HEK293 (cell line): ENCODE data around the gene GTF3C4.
A peak's percentile ranks its signal among the peaks of the same experiment; 100 is the strongest.

ENCODE experiments used
- BCL11B ChIP-seq: fragments of 450-650 bp; formaldehyde crosslinking; IDR thresholded peaks from 2 replicates; pipeline ENCODE4 v1.5.1; 2016; ENCODE audit warnings: low read depth, missing biosample characterization, missing genetic modification characterization
- HOXC10 ChIP-seq: sonication (generic); formaldehyde crosslinking; IDR thresholded peaks from 2 replicates; pipeline ENCODE4 v1.8.1; 2023; ENCODE audit warnings: mild to moderate bottlenecking, missing genetic modification reagents
- OVOL3 ChIP-seq: fragments of 450-650 bp; formaldehyde crosslinking; IDR thresholded peaks from 2 replicates; pipeline ENCODE4 v1.5.1; 2016; ENCODE audit warnings: missing biosample characterization, missing genetic modification characterization
- SCRT1 ChIP-seq: fragments of 450-650 bp; formaldehyde crosslinking; IDR thresholded peaks from 2 replicates; pipeline ENCODE4 v1.5.1; 2016; ENCODE audit warnings: missing biosample characterization, missing genetic modification characterization, borderline replicate concordance
- ZBTB21 ChIP-seq: fragments of 450-650 bp; formaldehyde crosslinking; IDR thresholded peaks from 2 replicates; pipeline ENCODE4 v1.5.1; 2017; ENCODE audit warnings: missing biosample characterization, missing genetic modification characterization
- ZNF211 ChIP-seq: fragments of 450-650 bp; formaldehyde crosslinking; IDR thresholded peaks from 2 replicates; pipeline ENCODE4 v1.5.1; 2016; ENCODE audit warnings: low read depth, missing biosample characterization, missing genetic modification characterization
- ZNF221 ChIP-seq: fragments of 450-650 bp; formaldehyde crosslinking; IDR thresholded peaks from 2 replicates; pipeline ENCODE4 v1.5.1; 2017; ENCODE audit warnings: missing biosample characterization, missing genetic modification characterization, borderline replicate concordance
- ZNF223 ChIP-seq: fragments of 450-650 bp; formaldehyde crosslinking; IDR thresholded peaks from 2 replicates; pipeline ENCODE4 v1.5.1; 2016; ENCODE audit warnings: missing biosample characterization, missing genetic modification characterization
- ZNF426 ChIP-seq: fragments of 450-650 bp; formaldehyde crosslinking; IDR thresholded peaks from 2 replicates; pipeline ENCODE4 v1.5.1; 2017; ENCODE audit warnings: missing biosample characterization, missing genetic modification characterization, mild to moderate bottlenecking, inconsistent platforms, moderate library complexity
- ZNF560 ChIP-seq: fragments of 450-650 bp; formaldehyde crosslinking; IDR thresholded peaks from 2 replicates; pipeline ENCODE4 v1.5.1; 2017; ENCODE audit warnings: missing biosample characterization, missing genetic modification characterization, borderline replicate concordance
- ZNF610 ChIP-seq: fragments of 450-650 bp; formaldehyde crosslinking; IDR thresholded peaks from 2 replicates; pipeline ENCODE4 v1.5.1; 2016; ENCODE audit warnings: missing biosample characterization, missing genetic modification characterization, borderline replicate concordance
- ZNF660 ChIP-seq: fragments of 450-650 bp; IDR thresholded peaks from 2 replicates; pipeline ENCODE4 v1.5.1; 2018; ENCODE audit warnings: missing biosample characterization, mild to moderate bottlenecking, missing genetic modification characterization
- ZNF677 ChIP-seq: fragments of 450-650 bp; IDR thresholded peaks from 2 replicates; pipeline ENCODE4 v1.5.0; 2018; ENCODE audit warnings: missing biosample characterization, mild to moderate bottlenecking, missing genetic modification characterization, moderate library complexity
- ZNF707 ChIP-seq: fragments of 450-650 bp; formaldehyde crosslinking; IDR thresholded peaks from 2 replicates; pipeline ENCODE4 v1.5.1; 2016; ENCODE audit warnings: missing biosample characterization, missing genetic modification characterization
- ZNF76 ChIP-seq: fragments of 450-650 bp; formaldehyde crosslinking; IDR thresholded peaks from 2 replicates; pipeline ENCODE4; 2016; ENCODE audit warnings: low read depth, missing biosample characterization, missing genetic modification characterization, borderline replicate concordance
- ZNF768 ChIP-seq: fragments of 450-650 bp; formaldehyde crosslinking; IDR thresholded peaks from 2 replicates; pipeline ENCODE4 v1.5.1; 2018; ENCODE audit warnings: missing biosample characterization, mild to moderate bottlenecking, missing genetic modification characterization
- ZNF777 ChIP-seq: fragments of 450-650 bp; formaldehyde crosslinking; IDR thresholded peaks from 2 replicates; pipeline ENCODE4 v1.5.1; 2017; ENCODE audit warnings: missing biosample characterization, missing genetic modification characterization, borderline replicate concordance
- ZSCAN30 ChIP-seq: fragments of 450-650 bp; IDR thresholded peaks from 2 replicates; pipeline ENCODE4 v1.5.1; 2018; ENCODE audit warnings: missing biosample characterization, mild to moderate bottlenecking, missing genetic modification characterization, moderate library complexity
- TF ChIP-seq, protein P1 (sequence below): fragments of 450-650 bp; formaldehyde crosslinking; IDR thresholded peaks from 2 replicates; pipeline ENCODE4 v1.5.1; 2016; ENCODE audit warnings: missing biosample characterization, missing genetic modification characterization
- TF ChIP-seq, protein P2 (sequence below): fragments of 450-650 bp; formaldehyde crosslinking; IDR thresholded peaks from 2 replicates; pipeline ENCODE4 v1.5.1; 2016; ENCODE audit warnings: missing biosample characterization, missing genetic modification characterization
- TF ChIP-seq, protein P3 (sequence below): fragments of 450-650 bp; formaldehyde crosslinking; IDR thresholded peaks from 2 replicates; pipeline ENCODE4 v1.5.1; 2016; ENCODE audit warnings: missing biosample characterization, missing genetic modification characterization
- TF ChIP-seq, protein P4 (sequence below): fragments of 450-650 bp; formaldehyde crosslinking; IDR thresholded peaks from 2 replicates; pipeline ENCODE4; 2016; ENCODE audit warnings: missing biosample characterization, missing genetic modification characterization
- TF ChIP-seq, protein P5 (sequence below): fragments of 450-650 bp; formaldehyde crosslinking; IDR thresholded peaks from 2 replicates; pipeline ENCODE4 v1.5.1; 2016; ENCODE audit warnings: missing biosample characterization, missing genetic modification characterization, borderline replicate concordance
- TF ChIP-seq, protein P6 (sequence below): fragments of 450-650 bp; formaldehyde crosslinking; IDR thresholded peaks from 2 replicates; pipeline ENCODE4 v1.5.0; 2017; ENCODE audit warnings: missing biosample characterization, missing genetic modification characterization, borderline replicate concordance

Gene GTF3C4

DNA sequence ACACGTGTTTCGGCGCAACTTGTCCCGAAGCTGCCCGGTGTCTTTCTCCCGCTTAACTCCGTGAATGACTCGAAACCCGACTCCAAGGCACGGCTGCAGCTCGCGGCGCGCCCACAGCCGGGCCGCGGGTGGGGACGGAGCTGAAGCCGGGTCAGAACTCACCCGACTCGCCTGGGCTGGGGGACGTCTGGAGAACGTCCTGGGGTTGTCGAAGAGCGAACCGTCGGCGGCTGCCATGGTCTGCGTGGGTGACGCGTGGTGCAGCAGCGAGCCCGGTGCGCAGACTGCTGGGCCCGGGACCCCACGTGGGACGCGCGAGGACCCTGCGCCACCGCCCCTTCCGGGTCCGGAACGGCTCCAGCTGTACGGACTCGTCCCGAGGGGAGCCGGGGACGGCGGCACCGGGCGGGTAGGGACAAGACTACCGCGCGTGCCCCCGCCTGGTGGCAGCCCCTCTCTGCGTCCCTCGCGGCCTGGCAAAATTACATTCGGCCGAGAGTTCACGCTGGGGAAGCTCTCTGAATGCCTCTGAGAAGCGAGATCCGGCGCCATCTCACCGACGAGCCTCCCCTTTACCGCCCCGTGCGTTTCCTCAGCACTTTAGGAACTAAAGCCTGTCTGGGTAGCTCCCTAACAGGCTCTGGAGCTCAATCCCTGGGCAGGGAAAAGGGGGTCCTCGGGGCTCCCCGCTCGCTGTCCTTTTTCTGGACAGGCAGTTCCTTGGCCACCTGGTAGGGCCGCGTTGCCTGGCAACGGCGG lies 387 bp upstream of the GTF3C4 start, which contains the start of gene DDX31 (continued):
- TF ChIP-seq, protein P1, sequence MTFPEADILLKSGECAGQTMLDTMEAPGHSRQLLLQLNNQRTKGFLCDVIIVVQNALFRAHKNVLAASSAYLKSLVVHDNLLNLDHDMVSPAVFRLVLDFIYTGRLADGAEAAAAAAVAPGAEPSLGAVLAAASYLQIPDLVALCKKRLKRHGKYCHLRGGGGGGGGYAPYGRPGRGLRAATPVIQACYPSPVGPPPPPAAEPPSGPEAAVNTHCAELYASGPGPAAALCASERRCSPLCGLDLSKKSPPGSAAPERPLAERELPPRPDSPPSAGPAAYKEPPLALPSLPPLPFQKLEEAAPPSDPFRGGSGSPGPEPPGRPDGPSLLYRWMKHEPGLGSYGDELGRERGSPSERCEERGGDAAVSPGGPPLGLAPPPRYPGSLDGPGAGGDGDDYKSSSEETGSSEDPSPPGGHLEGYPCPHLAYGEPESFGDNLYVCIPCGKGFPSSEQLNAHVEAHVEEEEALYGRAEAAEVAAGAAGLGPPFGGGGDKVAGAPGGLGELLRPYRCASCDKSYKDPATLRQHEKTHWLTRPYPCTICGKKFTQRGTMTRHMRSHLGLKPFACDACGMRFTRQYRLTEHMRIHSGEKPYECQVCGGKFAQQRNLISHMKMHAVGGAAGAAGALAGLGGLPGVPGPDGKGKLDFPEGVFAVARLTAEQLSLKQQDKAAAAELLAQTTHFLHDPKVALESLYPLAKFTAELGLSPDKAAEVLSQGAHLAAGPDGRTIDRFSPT, result peak; percentile 71; the same call in 1 of the 2 replicates
- TF ChIP-seq HOXC10 (CRISPR knock-in tag) (no peak), BCL11B (tag by site-specific recombination) (no peak), ZNF560 (tag by site-specific recombination) (no peak), ZNF707 (tag by site-specific recombination) (no peak), ZNF677 (no peak), ZNF211 (tag by site-specific recombination) (no peak), OVOL3 (0 out of 2 replicates have a peak, but pooled peaks have one; percentile 5), ZSCAN30 (tag by site-specific recombination) (peak; percentile 61; the same call in 1 of the 2 replicates), ZNF777 (tag by site-specific recombination) (peak; percentile 83; the same call in 1 of the 2 replicates), ZNF426 (tag by site-specific recombination) (no peak), ZNF768 (tag by site-specific recombination) (no peak; the same call in 1 of the 2 replicates), SCRT1 (tag by site-specific recombination) (no peak), ZNF223 (peak; percentile 46; the same call in 1 of the 2 replicates), ZNF221 (no peak), ZNF76 (peak; percentile 82), ZNF660 (peak; percentile 33; the same call in 1 of the 2 replicates), ZNF610 (tag by site-specific recombination) (peak; percentile 85), ZBTB21 (tag by site-specific recombination) (no peak)
- TF ChIP-seq, protein P2, sequence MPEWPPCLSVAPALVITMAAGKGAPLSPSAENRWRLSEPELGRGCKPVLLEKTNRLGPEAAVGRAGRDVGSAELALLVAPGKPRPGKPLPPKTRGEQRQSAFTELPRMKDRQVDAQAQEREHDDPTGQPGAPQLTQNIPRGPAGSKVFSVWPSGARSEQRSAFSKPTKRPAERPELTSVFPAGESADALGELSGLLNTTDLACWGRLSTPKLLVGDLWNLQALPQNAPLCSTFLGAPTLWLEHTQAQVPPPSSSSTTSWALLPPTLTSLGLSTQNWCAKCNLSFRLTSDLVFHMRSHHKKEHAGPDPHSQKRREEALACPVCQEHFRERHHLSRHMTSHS (tag by site-specific recombination), result peak; percentile 21; the same call in 1 of the 2 replicates
- TF ChIP-seq, protein P3, sequence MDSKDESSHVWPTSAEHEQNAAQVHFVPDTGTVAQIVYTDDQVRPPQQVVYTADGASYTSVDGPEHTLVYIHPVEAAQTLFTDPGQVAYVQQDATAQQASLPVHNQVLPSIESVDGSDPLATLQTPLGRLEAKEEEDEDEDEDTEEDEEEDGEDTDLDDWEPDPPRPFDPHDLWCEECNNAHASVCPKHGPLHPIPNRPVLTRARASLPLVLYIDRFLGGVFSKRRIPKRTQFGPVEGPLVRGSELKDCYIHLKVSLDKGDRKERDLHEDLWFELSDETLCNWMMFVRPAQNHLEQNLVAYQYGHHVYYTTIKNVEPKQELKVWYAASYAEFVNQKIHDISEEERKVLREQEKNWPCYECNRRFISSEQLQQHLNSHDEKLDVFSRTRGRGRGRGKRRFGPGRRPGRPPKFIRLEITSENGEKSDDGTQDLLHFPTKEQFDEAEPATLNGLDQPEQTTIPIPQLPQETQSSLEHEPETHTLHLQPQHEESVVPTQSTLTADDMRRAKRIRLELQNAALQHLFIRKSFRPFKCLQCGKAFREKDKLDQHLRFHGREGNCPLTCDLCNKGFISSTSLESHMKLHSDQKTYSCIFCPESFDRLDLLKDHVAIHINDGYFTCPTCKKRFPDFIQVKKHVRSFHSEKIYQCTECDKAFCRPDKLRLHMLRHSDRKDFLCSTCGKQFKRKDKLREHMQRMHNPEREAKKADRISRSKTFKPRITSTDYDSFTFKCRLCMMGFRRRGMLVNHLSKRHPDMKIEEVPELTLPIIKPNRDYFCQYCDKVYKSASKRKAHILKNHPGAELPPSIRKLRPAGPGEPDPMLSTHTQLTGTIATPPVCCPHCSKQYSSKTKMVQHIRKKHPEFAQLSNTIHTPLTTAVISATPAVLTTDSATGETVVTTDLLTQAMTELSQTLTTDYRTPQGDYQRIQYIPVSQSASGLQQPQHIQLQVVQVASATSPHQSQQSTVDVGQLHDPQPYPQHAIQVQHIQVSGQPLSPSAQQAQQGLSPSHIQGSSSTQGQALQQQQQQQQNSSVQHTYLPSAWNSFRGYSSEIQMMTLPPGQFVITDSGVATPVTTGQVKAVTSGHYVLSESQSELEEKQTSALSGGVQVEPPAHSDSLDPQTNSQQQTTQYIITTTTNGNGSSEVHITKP (tag by site-specific recombination), result peak; percentile 94
- TF ChIP-seq, protein P4, sequence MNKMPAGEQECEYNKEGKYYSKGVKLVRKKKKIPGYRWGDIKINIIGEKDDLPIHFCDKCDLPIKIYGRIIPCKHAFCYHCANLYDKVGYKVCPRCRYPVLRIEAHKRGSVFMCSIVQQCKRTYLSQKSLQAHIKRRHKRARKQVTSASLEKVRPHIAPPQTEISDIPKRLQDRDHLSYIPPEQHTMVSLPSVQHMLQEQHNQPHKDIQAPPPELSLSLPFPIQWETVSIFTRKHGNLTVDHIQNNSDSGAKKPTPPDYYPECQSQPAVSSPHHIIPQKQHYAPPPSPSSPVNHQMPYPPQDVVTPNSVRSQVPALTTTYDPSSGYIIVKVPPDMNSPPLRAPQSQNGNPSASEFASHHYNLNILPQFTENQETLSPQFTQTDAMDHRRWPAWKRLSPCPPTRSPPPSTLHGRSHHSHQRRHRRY (tag by site-specific recombination), result peak; percentile 36; the same call in 1 of the 2 replicates
- TF ChIP-seq, protein P5, sequence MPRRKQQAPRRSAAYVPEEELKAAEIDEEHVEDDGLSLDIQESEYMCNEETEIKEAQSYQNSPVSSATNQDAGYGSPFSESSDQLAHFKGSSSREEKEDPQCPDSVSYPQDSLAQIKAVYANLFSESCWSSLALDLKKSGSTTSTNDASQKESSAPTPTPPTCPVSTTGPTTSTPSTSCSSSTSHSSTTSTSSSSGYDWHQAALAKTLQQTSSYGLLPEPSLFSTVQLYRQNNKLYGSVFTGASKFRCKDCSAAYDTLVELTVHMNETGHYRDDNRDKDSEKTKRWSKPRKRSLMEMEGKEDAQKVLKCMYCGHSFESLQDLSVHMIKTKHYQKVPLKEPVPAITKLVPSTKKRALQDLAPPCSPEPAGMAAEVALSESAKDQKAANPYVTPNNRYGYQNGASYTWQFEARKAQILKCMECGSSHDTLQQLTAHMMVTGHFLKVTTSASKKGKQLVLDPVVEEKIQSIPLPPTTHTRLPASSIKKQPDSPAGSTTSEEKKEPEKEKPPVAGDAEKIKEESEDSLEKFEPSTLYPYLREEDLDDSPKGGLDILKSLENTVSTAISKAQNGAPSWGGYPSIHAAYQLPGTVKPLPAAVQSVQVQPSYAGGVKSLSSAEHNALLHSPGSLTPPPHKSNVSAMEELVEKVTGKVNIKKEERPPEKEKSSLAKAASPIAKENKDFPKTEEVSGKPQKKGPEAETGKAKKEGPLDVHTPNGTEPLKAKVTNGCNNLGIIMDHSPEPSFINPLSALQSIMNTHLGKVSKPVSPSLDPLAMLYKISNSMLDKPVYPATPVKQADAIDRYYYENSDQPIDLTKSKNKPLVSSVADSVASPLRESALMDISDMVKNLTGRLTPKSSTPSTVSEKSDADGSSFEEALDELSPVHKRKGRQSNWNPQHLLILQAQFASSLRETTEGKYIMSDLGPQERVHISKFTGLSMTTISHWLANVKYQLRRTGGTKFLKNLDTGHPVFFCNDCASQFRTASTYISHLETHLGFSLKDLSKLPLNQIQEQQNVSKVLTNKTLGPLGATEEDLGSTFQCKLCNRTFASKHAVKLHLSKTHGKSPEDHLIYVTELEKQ (tag by site-specific recombination), result no peak
- TF ChIP-seq, protein P6, sequence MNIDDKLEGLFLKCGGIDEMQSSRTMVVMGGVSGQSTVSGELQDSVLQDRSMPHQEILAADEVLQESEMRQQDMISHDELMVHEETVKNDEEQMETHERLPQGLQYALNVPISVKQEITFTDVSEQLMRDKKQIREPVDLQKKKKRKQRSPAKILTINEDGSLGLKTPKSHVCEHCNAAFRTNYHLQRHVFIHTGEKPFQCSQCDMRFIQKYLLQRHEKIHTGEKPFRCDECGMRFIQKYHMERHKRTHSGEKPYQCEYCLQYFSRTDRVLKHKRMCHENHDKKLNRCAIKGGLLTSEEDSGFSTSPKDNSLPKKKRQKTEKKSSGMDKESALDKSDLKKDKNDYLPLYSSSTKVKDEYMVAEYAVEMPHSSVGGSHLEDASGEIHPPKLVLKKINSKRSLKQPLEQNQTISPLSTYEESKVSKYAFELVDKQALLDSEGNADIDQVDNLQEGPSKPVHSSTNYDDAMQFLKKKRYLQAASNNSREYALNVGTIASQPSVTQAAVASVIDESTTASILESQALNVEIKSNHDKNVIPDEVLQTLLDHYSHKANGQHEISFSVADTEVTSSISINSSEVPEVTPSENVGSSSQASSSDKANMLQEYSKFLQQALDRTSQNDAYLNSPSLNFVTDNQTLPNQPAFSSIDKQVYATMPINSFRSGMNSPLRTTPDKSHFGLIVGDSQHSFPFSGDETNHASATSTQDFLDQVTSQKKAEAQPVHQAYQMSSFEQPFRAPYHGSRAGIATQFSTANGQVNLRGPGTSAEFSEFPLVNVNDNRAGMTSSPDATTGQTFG (tag by site-specific recombination), result 0 out of 2 replicates have a peak, but pooled peaks have one; percentile 68
